Activated CD4-positive, alpha-beta T cell treated with anti-CD3 and anti-CD28 coated beads for 36 hours (primary cell): Measurements from ENCODE around the gene GNL1. TPM values are rescaled to one million over a fixed set of nuclear protein-coding genes. Genes with fewer than 3 reads are reported as not detected.
"Not testable (repeated sequence)": the region's sequence is repeated elsewhere in the genome, so short reads cannot be mapped to it uniquely, and the experiment has no call there.

Source experiments
- ATAC-seq: fragments of 200-7000 bp; cut with Tn5 transposase; one replicate; pipeline ENCODE4 v1.10.0; 2021; ENCODE audit warnings: mild to moderate bottlenecking, moderate library complexity
- CTCF ChIA-PET: fragments of 350-600 bp; sonication (Branson Sonifier 250); formaldehyde crosslinking; loops from one replicate; lab custom pipeline; 2021; ENCODE audit warnings: antibody characterized with exemption; lab: Charles Lee
- POLR2A ChIA-PET: fragments of 350-600 bp; sonication (Branson Sonifier 250); formaldehyde crosslinking; loops from one replicate; lab custom pipeline; 2021; ENCODE audit warnings: antibody characterized with exemption, inconsistent platforms; lab: Charles Lee
- DNase-seq: peaks from one replicate; pipeline ENCODE4 v3.0.0-alpha.2; 2020
- H3K27ac Mint-ChIP-seq: one replicate; pipeline ENCODE4 v1.8.0; 2021; ENCODE audit warnings: mixed read lengths
- H3K27me3 Mint-ChIP-seq: one replicate; pipeline ENCODE4 v1.8.0; 2021; ENCODE audit warnings: mixed read lengths
- H3K36me3 Mint-ChIP-seq: one replicate; pipeline ENCODE4 v1.8.0; 2021; ENCODE audit warnings: low read depth, mixed read lengths
- H3K4me1 Mint-ChIP-seq: one replicate; pipeline ENCODE4 v1.8.0; 2021; ENCODE audit warnings: mixed read lengths
- H3K4me3 Mint-ChIP-seq: one replicate; pipeline ENCODE4 v1.8.0; 2021; ENCODE audit warnings: mild to moderate bottlenecking, moderate library complexity, mixed read lengths
- H3K9me3 Mint-ChIP-seq: one replicate; pipeline ENCODE4 v1.8.0; 2021; ENCODE audit warnings: low read depth, mixed read lengths
- intact Hi-C, 2 experiments: fragments of 100-400 bp; cut with DNase I in 1 of 2; cut with micrococcal nuclease in 1 of 2; formaldehyde crosslinking; loops; one replicate each; pipeline versions ENCODE4 v1.14.2 to v1.15.1; 2022 to 2024; cut with DNase I, micrococcal nuclease
- total RNA-seq, 2 experiments: library from RNA; stranded (reverse); gene quantifications; one replicate each; pipeline ENCODE4 v1.2.3, GENCODE V29; 2021

GNL1 gene, protein sequence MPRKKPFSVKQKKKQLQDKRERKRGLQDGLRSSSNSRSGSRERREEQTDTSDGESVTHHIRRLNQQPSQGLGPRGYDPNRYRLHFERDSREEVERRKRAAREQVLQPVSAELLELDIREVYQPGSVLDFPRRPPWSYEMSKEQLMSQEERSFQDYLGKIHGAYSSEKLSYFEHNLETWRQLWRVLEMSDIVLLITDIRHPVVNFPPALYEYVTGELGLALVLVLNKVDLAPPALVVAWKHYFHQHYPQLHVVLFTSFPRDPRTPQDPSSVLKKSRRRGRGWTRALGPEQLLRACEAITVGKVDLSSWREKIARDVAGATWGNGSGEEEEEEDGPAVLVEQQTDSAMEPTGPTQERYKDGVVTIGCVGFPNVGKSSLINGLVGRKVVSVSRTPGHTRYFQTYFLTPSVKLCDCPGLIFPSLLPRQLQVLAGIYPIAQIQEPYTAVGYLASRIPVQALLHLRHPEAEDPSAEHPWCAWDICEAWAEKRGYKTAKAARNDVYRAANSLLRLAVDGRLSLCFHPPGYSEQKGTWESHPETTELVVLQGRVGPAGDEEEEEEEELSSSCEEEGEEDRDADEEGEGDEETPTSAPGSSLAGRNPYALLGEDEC
- 100 to 1,000 TPM in 1 of 2 experiments, 10 to 100 TPM in 1; 91.3 to 104 TPM for total RNA-seq

DNA sequence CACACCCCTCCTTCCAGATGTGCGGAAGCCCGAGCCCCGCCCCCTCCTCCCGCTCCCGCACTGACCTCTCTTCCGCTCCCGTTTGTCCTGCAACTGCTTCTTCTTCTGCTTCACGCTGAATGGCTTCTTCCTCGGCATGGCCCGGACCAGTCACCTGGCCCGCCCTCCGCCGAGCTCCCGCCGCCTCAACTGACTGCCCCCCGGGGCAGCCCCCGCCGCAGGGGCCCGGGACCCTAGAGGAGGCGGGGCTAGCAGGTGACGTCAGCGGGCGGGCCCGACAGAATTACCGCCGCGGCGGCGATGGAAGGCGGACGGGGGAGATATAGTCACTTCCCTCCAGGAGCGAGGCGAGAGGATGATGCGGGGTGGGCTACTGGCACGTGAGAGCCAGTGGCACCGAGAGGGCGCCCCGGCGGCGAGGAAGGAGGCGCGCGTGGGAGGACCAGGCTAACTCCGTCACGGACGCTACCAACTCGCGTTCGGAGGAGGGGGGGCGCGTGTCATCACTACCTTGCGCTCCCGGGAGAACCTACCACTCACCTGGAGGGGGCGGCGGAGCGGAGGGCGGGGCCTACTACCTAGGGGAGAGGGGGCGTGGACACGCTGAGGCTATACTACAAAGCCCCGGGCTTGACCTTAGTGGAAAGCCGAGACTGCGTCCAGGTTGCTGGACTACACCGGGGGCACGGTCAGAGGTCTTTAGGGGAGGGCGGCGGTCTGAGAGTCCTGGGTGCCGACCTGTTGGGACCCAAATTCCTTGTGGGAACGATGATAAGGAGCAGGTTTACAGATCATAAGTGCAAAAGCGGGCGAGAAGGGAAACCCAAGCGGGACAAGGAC, at the start of gene GNL1:
Gene GNL1 (minus strand): TSS at position 424 of the 840 bp plus-strand sequence. CDS start 286 bp downstream, at position 138.
- Mint-ChIP-seq H3K4me3 (peak within 1 kb of the TSS; percentile 97), H3K9me3 (no peaks in the 10 kb centered on the region), H3K4me1 (peaks cover 34% of the 10 kb centered on the region), H3K36me3 (peaks cover 70% of the 10 kb centered on the region), H3K27ac (peak within 1 kb of the TSS; percentile 100), H3K27me3 (no peaks in the 10 kb centered on the region)
- ChIA-PET POLR2A (interaction anchor here (0.7 to 2.9 kb wide), 10 partner anchors 12 to 636 kb away, joined by 3 to 10 read pairs (median 3); partner anchors contain the start of genes ABCF1 and TRIM39), CTCF (interaction anchor here (0.7 to 10.6 kb wide), 6 partner anchors 10 to 167 kb away, joined by 3 to 104 read pairs (median 8); no protein-coding TSS in a partner anchor)
- DNase-seq (peak; percentile 100), ATAC-seq (peak; percentile 89)
- intact Hi-C loops: loop anchor here (1.0 to 5.0 kb wide), 19 partner anchors 12 to 1621 kb away; partner anchors contain the start of genes ABCF1 (in 2 of the 2), HLA-E (in 2 of the 2), MRPS18B (in 2 of the 2) and PPP1R10 (in 2 of the 2)

GRCh38 chr6:30603961-30604360, 47.7 kb upstream of the GNL1 start:
- ChIA-PET POLR2A (no interaction called here), CTCF (interaction anchor here (1.0 to 1.4 kb wide), 2 partner anchors 136 to 151 kb away, joined by 3 read pairs; no protein-coding TSS in a partner anchor)
- Mint-ChIP-seq H3K27ac (no peak overlapping the region), H3K4me3 (no peak overlapping the region), H3K36me3 (peaks cover 68% of the 10 kb centered on the region), H3K27me3 (no peaks in the 10 kb centered on the region), H3K9me3 (no peaks in the 10 kb centered on the region), H3K4me1 (peaks cover 24% of the 10 kb centered on the region)
- intact Hi-C loops: no loop called here
- DNase-seq (no peak), ATAC-seq (no peak)

GRCh38 chr6:30601815-30602641, 45.7 kb upstream of the GNL1 start:
- CTCF ChIA-PET: interaction anchor here (0.6 to 7.4 kb wide), 4 partner anchors 26 to 244 kb away, joined by 3 to 71 read pairs (median 6); no protein-coding TSS in a partner anchor
- H3K27me3 Mint-ChIP-seq: no peaks in the 10 kb centered on the region
- no peak for ATAC-seq
- H3K27ac Mint-ChIP-seq: no peak overlapping the region
- H3K4me3 Mint-ChIP-seq: no peak overlapping the region
- intact Hi-C loops: no loop called here
- H3K9me3 Mint-ChIP-seq: no peaks in the 10 kb centered on the region
- POLR2A ChIA-PET: no interaction called here
- H3K4me1 Mint-ChIP-seq: peaks cover 16% of the 10 kb centered on the region
- no peak for DNase-seq
- peaks cover 62% of the 10 kb centered on the region for H3K36me3 Mint-ChIP-seq

GRCh38 chr6:30601436-30601814, 45.1 kb upstream of the GNL1 start:
- ChIA-PET CTCF (interaction anchor here (0.6 to 7.4 kb wide), 5 partner anchors 11 to 244 kb away, joined by 3 to 71 read pairs (median 5); no protein-coding TSS in a partner anchor), POLR2A (no interaction called here)
- no peak for DNase-seq
- peak overlapping the region; percentile 42 for H3K27ac Mint-ChIP-seq
- no peaks in the 10 kb centered on the region for H3K27me3 Mint-ChIP-seq
- peaks cover 17% of the 10 kb centered on the region for H3K4me1 Mint-ChIP-seq
- H3K4me3 Mint-ChIP-seq: no peak overlapping the region
- no peak for ATAC-seq
- peaks cover 57% of the 10 kb centered on the region for H3K36me3 Mint-ChIP-seq
- H3K9me3 Mint-ChIP-seq: no peaks in the 10 kb centered on the region
- intact Hi-C loops: no loop called here

DNA sequence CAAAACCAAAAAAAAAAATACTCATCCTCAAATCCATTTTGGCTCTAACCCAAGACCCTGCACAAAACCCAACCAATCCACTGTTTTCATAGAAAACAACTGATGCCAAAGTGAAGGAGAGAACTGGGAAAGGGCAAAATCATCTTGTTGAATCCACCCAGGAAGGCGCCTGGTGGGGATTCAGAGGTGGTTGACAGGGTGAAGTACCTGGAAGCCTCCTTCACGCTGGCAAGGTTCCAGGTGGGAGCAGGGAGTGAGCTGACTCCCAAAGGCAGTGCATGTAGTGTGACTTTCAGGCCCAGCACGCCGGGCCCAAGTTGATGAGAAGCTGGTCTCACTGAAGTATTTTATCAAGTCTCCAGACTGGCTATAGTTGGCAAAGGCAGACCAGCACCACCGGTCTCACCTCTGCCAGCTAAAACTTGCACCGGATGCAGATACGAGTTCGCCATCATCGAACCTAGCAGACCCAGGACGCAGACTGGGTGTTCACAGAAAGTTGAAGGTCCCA, 44.2 kb upstream of the GNL1 start:
- ATAC-seq (no peak), DNase-seq (no peak)
- CTCF ChIA-PET: interaction anchor here (0.7 to 7.4 kb wide), 7 partner anchors 10 to 128 kb away, joined by 3 to 71 read pairs (median 4); no protein-coding TSS in a partner anchor
- H3K9me3 Mint-ChIP-seq: no peaks in the 10 kb centered on the region
- intact Hi-C loops: no loop called here
- H3K36me3 Mint-ChIP-seq: peaks cover 51% of the 10 kb centered on the region
- no peak overlapping the region for H3K4me3 Mint-ChIP-seq
- H3K4me1 Mint-ChIP-seq: peaks cover 17% of the 10 kb centered on the region
- POLR2A ChIA-PET: no interaction called here
- no peaks in the 10 kb centered on the region for H3K27me3 Mint-ChIP-seq
- H3K27ac Mint-ChIP-seq: no peak overlapping the region

DNA sequence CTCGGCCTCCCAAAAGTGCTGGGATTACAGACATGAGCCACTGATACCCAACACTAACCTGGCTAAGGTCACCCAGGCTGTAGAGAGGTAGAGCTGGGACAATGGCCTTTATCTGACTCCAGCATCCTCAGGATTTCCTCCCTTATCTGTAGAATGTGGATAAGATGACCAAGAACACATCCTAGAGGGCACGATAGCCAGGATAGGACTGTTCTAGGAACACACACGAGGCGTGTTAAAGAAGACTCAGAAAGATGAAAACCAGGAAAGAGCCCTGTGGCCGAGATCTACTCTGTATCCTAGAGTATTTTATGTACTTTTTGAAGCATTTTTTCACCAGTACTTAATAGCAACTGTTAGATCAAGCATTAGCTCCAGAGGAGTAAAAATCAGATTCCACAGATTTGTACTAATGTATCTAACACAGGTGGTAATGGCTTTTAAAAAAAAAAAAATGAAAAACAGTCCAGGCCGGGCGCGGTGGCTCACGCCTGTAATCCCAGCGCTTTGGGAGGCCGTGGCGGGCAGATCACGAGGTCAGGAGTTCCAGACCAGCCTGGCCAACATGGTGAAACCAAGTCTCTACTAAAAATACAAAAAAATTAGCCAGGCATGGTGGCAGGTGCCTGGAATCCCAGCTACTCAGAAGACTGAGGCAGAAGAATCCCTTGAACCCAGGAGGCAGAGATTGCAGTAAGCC, 43.5 kb upstream of the GNL1 start:
- Mint-ChIP-seq H3K36me3 (peaks cover 47% of the 10 kb centered on the region), H3K27ac (no peak overlapping the region), H3K9me3 (no peaks in the 10 kb centered on the region), H3K4me3 (no peak overlapping the region), H3K4me1 (peaks cover 14% of the 10 kb centered on the region), H3K27me3 (no peaks in the 10 kb centered on the region)
- ChIA-PET CTCF (interaction anchor here (0.7 to 7.4 kb wide), 8 partner anchors 14 to 149 kb away, joined by 3 to 71 read pairs (median 4); no protein-coding TSS in a partner anchor), POLR2A (interaction anchor here (0.6 kb wide), 1 partner anchor 88 kb away, joined by 3 read pairs; no protein-coding TSS in a partner anchor)
- DNase-seq: no peak
- ATAC-seq: no peak
- intact Hi-C loops: no loop called here

DNA sequence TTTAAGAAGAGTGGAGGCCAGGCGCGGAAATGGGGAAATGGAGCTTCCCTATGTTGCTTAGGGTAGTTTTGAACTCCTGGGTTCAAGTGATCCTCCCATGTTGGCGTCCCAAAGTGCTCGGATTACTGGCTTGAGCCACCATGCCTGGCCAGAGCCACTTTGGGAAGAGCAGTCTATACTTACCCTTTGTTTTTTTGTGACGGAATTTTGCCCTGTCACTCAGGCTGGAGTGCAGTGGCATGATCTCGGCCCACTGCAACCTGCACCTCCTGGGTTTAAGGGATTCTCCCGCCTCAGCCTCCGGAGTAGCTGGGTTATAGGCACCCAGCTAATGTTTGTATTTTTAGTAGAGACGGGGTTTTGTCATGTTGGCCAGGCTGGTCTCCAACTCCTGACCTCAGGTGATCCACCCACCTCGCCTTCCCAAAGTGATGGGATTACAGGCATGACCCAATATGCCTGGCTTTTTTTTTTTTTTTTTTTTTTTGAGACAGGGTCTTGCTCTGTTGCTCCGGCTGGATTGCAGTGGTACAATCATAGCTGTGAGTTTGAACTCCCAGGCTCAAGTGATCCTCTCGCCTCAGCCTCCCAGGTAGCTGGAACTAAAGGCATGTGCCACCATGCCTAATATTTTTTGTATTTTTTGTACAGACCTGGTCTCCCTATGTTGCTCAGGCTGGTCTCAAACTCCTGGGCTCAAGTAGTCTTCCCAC, 42.8 kb upstream of the GNL1 start:
- DNase-seq (no peak), ATAC-seq (no peak)
- intact Hi-C loops: no loop called here
- Mint-ChIP-seq H3K9me3 (no peaks in the 10 kb centered on the region), H3K4me3 (no peak overlapping the region), H3K4me1 (peaks cover 14% of the 10 kb centered on the region), H3K36me3 (peaks cover 43% of the 10 kb centered on the region), H3K27ac (no peak overlapping the region), H3K27me3 (no peaks in the 10 kb centered on the region)
- CTCF ChIA-PET: interaction anchor here (0.8 to 7.4 kb wide), 12 partner anchors 7 to 148 kb away, joined by 3 to 71 read pairs (median 8); partner anchors contain the start of genes MRPS18B and PPP1R10
- POLR2A ChIA-PET: interaction anchor here (0.6 kb wide), 3 partner anchors 32 to 130 kb away, joined by 3 to 5 read pairs (median 5); no protein-coding TSS in a partner anchor

- H3K27ac Mint-ChIP-seq, H3K27me3 Mint-ChIP-seq, H3K4me3 Mint-ChIP-seq, H3K4me1 Mint-ChIP-seq, H3K9me3 Mint-ChIP-seq: not testable (repeated sequence)
- ChIA-PET POLR2A (interaction anchor here (0.6 to 2.0 kb wide), 7 partner anchors 13 to 197 kb away, joined by 3 to 13 read pairs (median 4); no protein-coding TSS in a partner anchor), CTCF (interaction anchor here (0.6 to 7.4 kb wide), 30 partner anchors 9 to 489 kb away, joined by 3 to 71 read pairs (median 5); partner anchors contain the start of genes ABCF1, DHX16, MRPS18B and PPP1R10)
- ATAC-seq: peak; percentile 87
- H3K36me3 Mint-ChIP-seq: peaks cover 31% of the 10 kb centered on the region
- DNase-seq: peak; percentile 89
- intact Hi-C loops: loop anchor here (1.0 to 2.0 kb wide), 4 partner anchors 15 to 114 kb away; no protein-coding TSS in a partner anchor
Observed at GRCh38 chr6:30597315-30598144, 41.2 kb upstream of the GNL1 start.
